Parathyroid adenoma (tissue), 2 donors: ENCODE measurements around the gene MAP3K7.

ENCODE experiments used
- H2AFZ ChIP-seq: fragments of 300-600 bp; sonication (generic); one replicate; pipeline ENCODE4 v1.7.0; 2017; ENCODE audit warnings: antibody characterized with exemption, mild to moderate bottlenecking
- H3K27ac ChIP-seq: fragments of 300-600 bp; sonication (generic); one replicate; pipeline ENCODE4 v1.7.0; 2017
- H3K27me3 ChIP-seq: fragments of 300-600 bp; sonication (generic); one replicate; pipeline ENCODE4 v1.7.0; 2017; ENCODE audit warnings: low read length; ENCODE audit not compliant: control insufficient read depth, insufficient read depth
- H3K36me3 ChIP-seq: fragments of 300-600 bp; sonication (generic); one replicate; pipeline ENCODE4 v1.7.0; 2017; ENCODE audit warnings: low read length; ENCODE audit not compliant: control insufficient read depth, insufficient read depth
- H3K4me1 ChIP-seq: fragments of 300-600 bp; sonication (generic); one replicate; pipeline ENCODE4 v1.7.0; 2017; ENCODE audit warnings: control low read depth
- H3K4me2 ChIP-seq: fragments of 300-600 bp; sonication (generic); one replicate; pipeline ENCODE4 v1.7.0; 2017; ENCODE audit warnings: low read length
- H3K4me3 ChIP-seq: fragments of 300-600 bp; sonication (generic); one replicate; pipeline ENCODE4 v1.7.0; 2017; ENCODE audit warnings: low read depth, low read length
- H3K79me2 ChIP-seq: fragments of 300-600 bp; sonication (generic); one replicate; pipeline ENCODE4 v1.7.0; 2017; ENCODE audit warnings: control low read depth
- H3K9ac ChIP-seq: fragments of 300-600 bp; sonication (generic); one replicate; pipeline ENCODE4 v1.7.0; 2017; ENCODE audit warnings: mild to moderate bottlenecking
- H3K9me3 ChIP-seq: fragments of 300-600 bp; sonication (generic); one replicate; pipeline ENCODE4 v1.7.0; 2017; ENCODE audit warnings: low read length; ENCODE audit not compliant: control insufficient read depth
- TF ChIP-seq, protein P1 (sequence below): fragments of 300-600 bp; sonication (generic); IDR thresholded peaks from one replicate; pipeline ENCODE4 v1.7.0; 2017; ENCODE audit warnings: antibody characterized with exemption, mild to moderate bottlenecking
- donor health status: primary hyperparathyroidism.

Gene MAP3K7

DNA sequence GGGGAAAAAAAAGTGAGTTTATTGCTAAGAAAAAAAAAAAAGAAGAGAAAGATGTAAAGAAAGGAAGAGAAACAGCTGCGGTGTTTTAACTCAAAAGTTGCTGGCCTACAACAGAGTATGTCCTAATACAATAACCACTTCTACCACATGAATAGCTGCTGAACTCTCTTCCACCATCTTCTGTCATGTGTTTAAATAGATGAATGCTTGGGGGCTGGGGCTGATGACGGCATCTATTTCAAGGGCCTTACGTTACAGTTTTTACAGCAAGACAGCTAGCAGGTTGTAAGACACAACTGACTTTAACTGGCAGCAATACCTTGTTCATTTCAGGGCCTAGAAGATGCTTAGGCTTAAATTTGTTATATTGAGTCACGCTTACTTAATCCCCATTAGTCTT lies 50.4 kb downstream of the MAP3K7 start:
- Histone ChIP-seq H3K4me2 (no peak overlapping the region), H3K9ac (no peak overlapping the region), H3K4me1 (no peaks in the 10 kb centered on the region), H3K27ac (no peak overlapping the region), H3K27me3 (no peaks in the 10 kb centered on the region), H3K79me2 (no peaks in the 10 kb centered on the region), H2AFZ (no peak overlapping the region), H3K36me3 (no peaks in the 10 kb centered on the region), H3K9me3 (no peaks in the 10 kb centered on the region), H3K4me3 (no peak overlapping the region)
- TF ChIP-seq, protein P1, sequence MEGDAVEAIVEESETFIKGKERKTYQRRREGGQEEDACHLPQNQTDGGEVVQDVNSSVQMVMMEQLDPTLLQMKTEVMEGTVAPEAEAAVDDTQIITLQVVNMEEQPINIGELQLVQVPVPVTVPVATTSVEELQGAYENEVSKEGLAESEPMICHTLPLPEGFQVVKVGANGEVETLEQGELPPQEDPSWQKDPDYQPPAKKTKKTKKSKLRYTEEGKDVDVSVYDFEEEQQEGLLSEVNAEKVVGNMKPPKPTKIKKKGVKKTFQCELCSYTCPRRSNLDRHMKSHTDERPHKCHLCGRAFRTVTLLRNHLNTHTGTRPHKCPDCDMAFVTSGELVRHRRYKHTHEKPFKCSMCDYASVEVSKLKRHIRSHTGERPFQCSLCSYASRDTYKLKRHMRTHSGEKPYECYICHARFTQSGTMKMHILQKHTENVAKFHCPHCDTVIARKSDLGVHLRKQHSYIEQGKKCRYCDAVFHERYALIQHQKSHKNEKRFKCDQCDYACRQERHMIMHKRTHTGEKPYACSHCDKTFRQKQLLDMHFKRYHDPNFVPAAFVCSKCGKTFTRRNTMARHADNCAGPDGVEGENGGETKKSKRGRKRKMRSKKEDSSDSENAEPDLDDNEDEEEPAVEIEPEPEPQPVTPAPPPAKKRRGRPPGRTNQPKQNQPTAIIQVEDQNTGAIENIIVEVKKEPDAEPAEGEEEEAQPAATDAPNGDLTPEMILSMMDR, result no peak

GRCh38 chr6:90534337-90535025 lies 52.4 kb downstream of the MAP3K7 start:
- Histone ChIP-seq H3K79me2 (no peaks in the 10 kb centered on the region), H3K27ac (no peak overlapping the region), H3K4me3 (no peak overlapping the region), H3K9me3 (no peaks in the 10 kb centered on the region), H3K9ac (no peak overlapping the region), H3K36me3 (no peaks in the 10 kb centered on the region), H3K4me1 (no peaks in the 10 kb centered on the region), H3K27me3 (no peaks in the 10 kb centered on the region), H3K4me2 (no peak overlapping the region), H2AFZ (no peak overlapping the region)
- TF ChIP-seq, protein P1, result no peak

- Histone ChIP-seq H3K4me3 (no peak overlapping the region), H3K4me1 (no peaks in the 10 kb centered on the region), H3K9me3 (no peaks in the 10 kb centered on the region), H3K9ac (no peak overlapping the region), H3K27ac (no peak overlapping the region), H3K4me2 (no peak overlapping the region), H3K79me2 (no peaks in the 10 kb centered on the region), H3K27me3 (no peaks in the 10 kb centered on the region), H3K36me3 (no peaks in the 10 kb centered on the region), H2AFZ (no peak overlapping the region)
- TF ChIP-seq, protein P1, result no peak
Observed at GRCh38 chr6:90533615-90534336, 53.1 kb downstream of the MAP3K7 start.

GRCh38 chr6:90530882-90531281 lies 56.0 kb downstream of the MAP3K7 start:
- Histone ChIP-seq H3K79me2 (no peaks in the 10 kb centered on the region), H3K9me3 (no peaks in the 10 kb centered on the region), H3K4me3 (no peak overlapping the region), H3K4me1 (no peaks in the 10 kb centered on the region), H3K36me3 (no peaks in the 10 kb centered on the region), H3K27ac (no peak overlapping the region), H3K9ac (no peak overlapping the region), H3K27me3 (no peaks in the 10 kb centered on the region), H3K4me2 (no peak overlapping the region), H2AFZ (no peak overlapping the region)
- TF ChIP-seq, protein P1, result no peak
